ENCODE results near the gene RNF113A.
"Not testable (repeated sequence)": the region's sequence is repeated elsewhere in the genome, so short reads cannot be mapped to it uniquely, and the experiment has no call there.

Gene RNF113A

GRCh38 chrX:119833905-119834304 is 37.6 kb downstream of the RNF113A start:
- DNase-seq (ENCODE audit: low read depth in 2 of 2): no peak

GRCh38 chrX:119828446-119828845 is 43.1 kb downstream of the RNF113A start:
- no peak for DNase-seq (ENCODE audit: low read depth in 2 of 2)

GRCh38 chrX:119826399-119826959 is 45.1 kb downstream of the RNF113A start:
- DNase-seq (ENCODE audit: low read depth in 2 of 2): no peak

- DNase-seq (ENCODE audit: low read depth in 2 of 2): not testable (repeated sequence)
These were observed 47.3 kb downstream of the RNF113A start for GRCh38 chrX:119824221-119824620.

GRCh38 chrX:119821703-119822102 is 49.8 kb downstream of the RNF113A start:
- DNase-seq (ENCODE audit: low read depth in 2 of 2): not testable (repeated sequence)

All from stimulated activated CD8-positive, alpha-beta memory T cell treated with anti-CD3 and anti-CD28 coated beads, Interleukin-7, amount 100 ng/mL, for 1 hour (primary cell).